NCI-H524 (cell line): ENCODE data around the gene INSRR.
A peak's percentile ranks its signal among the peaks of the same experiment; 100 is the strongest.

Experiments
- DNase-seq, 2 experiments: peaks; one replicate each; lab custom pipeline; 2025; lab: John Stamatoyannopoulos, UW

INSRR gene

GRCh38 chr1:156806512-156807440, 52.1 kb downstream of the INSRR start:
- no peak for DNase-seq

GRCh38 chr1:156805766-156806511, 53.0 kb downstream of the INSRR start:
- DNase-seq: peak; percentile 58 to 90

- peak; percentile 90 to 95 for DNase-seq
These were observed 54.2 kb downstream of the INSRR start for GRCh38 chr1:156804572-156805243.

- peak in 1 of 2 experiments; percentile 38 for DNase-seq
These were observed 54.9 kb downstream of the INSRR start for GRCh38 chr1:156804026-156804425.

- DNase-seq: no peak
These were observed 55.6 kb downstream of the INSRR start for GRCh38 chr1:156803086-156803851.

GRCh38 chr1:156802421-156802935, 56.4 kb downstream of the INSRR start:
- DNase-seq: no peak

- DNase-seq: peak; percentile 24 to 50
These were observed 57.4 kb downstream of the INSRR start for GRCh38 chr1:156801409-156802121.

GRCh38 chr1:156797212-156797871, 61.6 kb downstream of the INSRR start:
- peak; percentile 16 to 69 for DNase-seq

- DNase-seq: no peak
These were observed 62.4 kb downstream of the INSRR start for GRCh38 chr1:156796340-156797097.

GRCh38 chr1:156795787-156796186, 63.1 kb downstream of the INSRR start:
- DNase-seq: no peak

GRCh38 chr1:156795374-156795733, 63.6 kb downstream of the INSRR start:
- no peak for DNase-seq

GRCh38 chr1:156794506-156795373, 64.2 kb downstream of the INSRR start:
- DNase-seq: no peak
